ENCODE results near the gene TGFBR2. TPM values are rescaled to one million over a fixed set of nuclear protein-coding genes. Genes with fewer than 3 reads are reported as not detected.
A peak's percentile ranks its signal among the peaks of the same experiment; 100 is the strongest.
"Not testable (repeated sequence)": the region's sequence is repeated elsewhere in the genome, so short reads cannot be mapped to it uniquely, and the experiment has no call there.

Gene TGFBR2
- total RNA-seq, 1 donor from 2014 or later = 221 TPM

- DNase-seq (ENCODE audit: low spot score) (no peak), ATAC-seq (peak; percentile 47)
- intact Hi-C loops (cut with DNase I) = no loop called here
These were observed 9.4 kb downstream of the TGFBR2 start for GRCh38 chr3:30615615-30616346.

GRCh38 chr3:30616347-30617027, 10.1 kb downstream of the TGFBR2 start:
- DNase-seq (ENCODE audit: low spot score) (no peak), ATAC-seq (no peak)
- intact Hi-C loops (cut with DNase I) = no loop called here

GRCh38 chr3:30617069-30617468, 10.7 kb downstream of the TGFBR2 start:
- DNase-seq (ENCODE audit: low spot score) = no peak
- no peak for ATAC-seq
- intact Hi-C loops (cut with DNase I) = no loop called here

GRCh38 chr3:30617653-30618052, 11.3 kb downstream of the TGFBR2 start:
- ATAC-seq (no peak), DNase-seq (ENCODE audit: low spot score) (no peak)
- intact Hi-C loops (cut with DNase I) = no loop called here

- DNase-seq (ENCODE audit: low spot score) (no peak), ATAC-seq (no peak)
- intact Hi-C loops (cut with DNase I) = no loop called here
These were observed 12.1 kb downstream of the TGFBR2 start for GRCh38 chr3:30618526-30618925.

- intact Hi-C loops (cut with DNase I) = no loop called here
- DNase-seq (ENCODE audit: low spot score) = no peak
- no peak for ATAC-seq
These were observed 12.9 kb downstream of the TGFBR2 start for GRCh38 chr3:30619318-30619717.

- intact Hi-C loops (cut with DNase I) = no loop called here
- ATAC-seq (no peak), DNase-seq (ENCODE audit: low spot score) (no peak)
These were observed 14.3 kb downstream of the TGFBR2 start for GRCh38 chr3:30620402-30621360.

- DNase-seq (ENCODE audit: low spot score) (no peak), ATAC-seq (no peak)
- intact Hi-C loops (cut with DNase I) = no loop called here
These were observed 15.2 kb downstream of the TGFBR2 start for GRCh38 chr3:30621576-30621975.

GRCh38 chr3:30622047-30622545, 15.7 kb downstream of the TGFBR2 start:
- intact Hi-C loops (cut with DNase I) = no loop called here
- DNase-seq (ENCODE audit: low spot score) = no peak
- ATAC-seq = no peak

- intact Hi-C loops (cut with DNase I) = no loop called here
- no peak for DNase-seq (ENCODE audit: low spot score)
- ATAC-seq = no peak
These were observed 16.4 kb downstream of the TGFBR2 start for GRCh38 chr3:30622790-30623189.

- DNase-seq (ENCODE audit: low spot score) (no peak), ATAC-seq (no peak)
- intact Hi-C loops (cut with DNase I) = no loop called here
These were observed 16.9 kb downstream of the TGFBR2 start for GRCh38 chr3:30623351-30623750.

GRCh38 chr3:30624480-30624879, 18.1 kb downstream of the TGFBR2 start:
- intact Hi-C loops (cut with DNase I); ATAC-seq: not testable (repeated sequence)

GRCh38 chr3:30625541-30626438, 19.4 kb downstream of the TGFBR2 start:
- intact Hi-C loops (cut with DNase I) = no loop called here
- ATAC-seq = peak; percentile 84
- DNase-seq (ENCODE audit: low spot score) = no peak

More at GRCh38 chr3:30624480-30624879, 18.1 kb downstream of the TGFBR2 start:
- not testable (repeated sequence) for DNase-seq (ENCODE audit: low spot score)

- intact Hi-C loops (cut with DNase I) = no loop called here
- DNase-seq (ENCODE audit: low spot score) = no peak
- ATAC-seq = peak; percentile 13
These were observed 20.2 kb downstream of the TGFBR2 start for GRCh38 chr3:30626443-30627180.

GRCh38 chr3:30628205-30628900, 22.0 kb downstream of the TGFBR2 start:
- no peak for ATAC-seq
- DNase-seq (ENCODE audit: low spot score) = no peak
- intact Hi-C loops (cut with DNase I) = loop anchor here (1.0 kb wide), 1 partner anchor 47 kb away; no protein-coding TSS in a partner anchor

- intact Hi-C loops (cut with DNase I) = loop anchor here (1.0 kb wide), 1 partner anchor 46 kb away; no protein-coding TSS in a partner anchor
- ATAC-seq = peak; percentile 46
- DNase-seq (ENCODE audit: low spot score) = no peak
These were observed 22.6 kb downstream of the TGFBR2 start for GRCh38 chr3:30628901-30629590.
